ENCODE results near the gene ISM1.

The ISM1 gene

DNA sequence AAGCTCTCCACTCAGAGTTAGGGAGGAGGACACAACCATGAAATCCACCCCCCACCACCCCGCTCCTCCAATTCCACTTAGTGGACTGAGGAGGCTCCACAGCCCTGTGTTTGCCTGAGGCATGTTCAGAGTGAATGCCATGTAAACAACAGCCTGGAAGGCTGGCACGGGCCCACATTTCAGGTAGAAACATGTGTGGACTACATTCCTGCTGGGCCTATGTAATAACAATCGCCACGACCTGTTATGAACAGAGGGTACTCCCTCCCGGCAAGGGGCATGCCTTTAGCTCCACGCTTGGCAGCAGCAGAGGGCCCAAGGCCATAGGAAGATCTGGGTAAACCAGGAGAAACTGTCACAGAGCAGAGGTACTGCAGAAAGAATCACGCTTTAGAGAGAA lies 65.5 kb downstream of the ISM1 start:
- DNase-seq (ENCODE audit: low read depth): peak; percentile 97
- no peak overlapping the region for H3K4me3 ChIP-seq (ENCODE audit: low read length)
- TF ChIP-seq CTCF (IDR thresholded peaks at IDR 0.05; ENCODE audit: insufficient read depth, low read depth, low read length, missing control alignments): peak; percentile 15

DNA sequence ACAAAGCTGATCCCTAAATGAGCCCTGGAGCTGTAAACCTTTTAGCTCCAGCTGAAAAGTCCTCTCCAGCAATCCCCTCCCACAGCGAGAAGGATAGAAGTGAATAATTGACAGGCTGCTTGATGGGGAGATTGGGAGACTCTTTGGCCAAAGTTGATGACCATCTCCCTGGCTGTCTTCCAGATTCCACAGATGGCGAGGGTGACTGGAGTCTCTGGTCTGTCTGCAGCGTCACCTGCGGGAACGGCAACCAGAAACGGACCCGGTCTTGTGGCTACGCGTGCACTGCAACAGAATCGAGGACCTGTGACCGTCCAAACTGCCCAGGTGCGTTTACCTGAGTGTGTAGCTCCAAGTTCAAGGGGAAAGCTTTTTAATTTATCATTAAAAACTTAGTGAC lies 67.3 kb downstream of the ISM1 start:
- no peak for TF ChIP-seq CTCF (IDR thresholded peaks at IDR 0.05; ENCODE audit: insufficient read depth, low read depth, low read length, missing control alignments)
- no peak overlapping the region for H3K4me3 ChIP-seq (ENCODE audit: low read length)
- DNase-seq (ENCODE audit: low read depth): no peak

- no peak for TF ChIP-seq CTCF (IDR thresholded peaks at IDR 0.05; ENCODE audit: insufficient read depth, low read depth, low read length, missing control alignments)
- DNase-seq (ENCODE audit: low read depth): no peak
These were observed 68.0 kb downstream of the ISM1 start for GRCh38 chr20:13289031-13289430.

DNA sequence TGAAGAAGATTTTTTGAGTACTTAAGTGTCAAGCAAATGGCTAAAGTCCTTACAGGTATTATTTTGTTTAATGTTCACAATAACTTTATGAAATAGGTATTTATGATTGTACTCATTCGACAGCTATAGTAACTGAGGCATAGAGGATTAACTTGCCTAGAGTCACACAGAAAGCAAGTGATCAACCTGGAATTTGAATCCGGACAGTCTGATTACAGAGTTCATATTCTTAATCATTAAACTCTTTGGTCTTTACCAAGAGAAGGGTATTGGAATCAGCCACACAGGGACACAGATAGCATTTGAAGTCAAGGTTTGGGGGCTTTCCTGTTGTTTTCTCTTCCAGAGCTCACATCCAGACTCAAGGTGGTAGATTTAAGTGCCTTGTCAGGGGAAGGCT lies 69.7 kb downstream of the ISM1 start:
- no peak for TF ChIP-seq CTCF (IDR thresholded peaks at IDR 0.05; ENCODE audit: insufficient read depth, low read depth, low read length, missing control alignments)
- no peak overlapping the region for H3K4me3 ChIP-seq (ENCODE audit: low read length)
- no peak for DNase-seq (ENCODE audit: low read depth)

More at GRCh38 chr20:13289031-13289430, 68.0 kb downstream of the ISM1 start:
- H3K4me3 ChIP-seq (ENCODE audit: low read length): no peak overlapping the region

DNA sequence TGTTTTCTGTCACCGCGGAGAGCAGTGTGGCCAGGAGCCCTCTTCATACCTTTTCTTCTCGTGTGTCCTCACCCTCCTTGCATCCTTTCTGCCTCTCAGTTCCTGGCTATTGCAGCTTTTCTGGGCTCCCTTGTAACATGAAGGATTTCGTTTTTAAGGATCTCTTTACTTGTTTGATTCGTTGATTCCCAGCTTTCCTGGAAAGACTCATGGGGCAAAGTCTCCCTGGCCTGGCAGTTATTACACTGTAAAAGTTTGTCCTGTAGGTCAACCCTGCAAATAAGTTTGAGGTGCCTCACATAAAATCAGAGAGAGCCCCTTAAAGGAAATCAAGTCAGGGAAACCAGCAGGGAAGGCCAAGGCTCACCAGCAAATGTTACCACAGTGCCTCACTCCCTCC lies 70.1 kb downstream of the ISM1 start:
- TF ChIP-seq CTCF (IDR thresholded peaks at IDR 0.05; ENCODE audit: insufficient read depth, low read depth, low read length, missing control alignments): no peak
- no peak for DNase-seq (ENCODE audit: low read depth)
- no peak overlapping the region for H3K4me3 ChIP-seq (ENCODE audit: low read length)

GRCh38 chr20:13292201-13292885 lies 71.3 kb downstream of the ISM1 start:
- DNase-seq (ENCODE audit: low read depth): no peak

More at GRCh38 chr20:13292201-13292885, 71.3 kb downstream of the ISM1 start:
- no peak overlapping the region for H3K4me3 ChIP-seq (ENCODE audit: low read length)
- no peak for TF ChIP-seq CTCF (IDR thresholded peaks at IDR 0.05; ENCODE audit: insufficient read depth, low read depth, low read length, missing control alignments)

Data from epithelial cell of esophagus (primary cell).